Activated CD8-positive, alpha-beta memory T cell treated with anti-CD3 and anti-CD28 coated beads, Interleukin-2, amount 50 U/mL, for 48 hours (primary cell): ENCODE results near the gene PLCL1.

ENCODE experiments used
- DNase-seq: peaks from one replicate; pipeline ENCODE4 v3.0.0-alpha.2; 2020

The PLCL1 gene

DNA sequence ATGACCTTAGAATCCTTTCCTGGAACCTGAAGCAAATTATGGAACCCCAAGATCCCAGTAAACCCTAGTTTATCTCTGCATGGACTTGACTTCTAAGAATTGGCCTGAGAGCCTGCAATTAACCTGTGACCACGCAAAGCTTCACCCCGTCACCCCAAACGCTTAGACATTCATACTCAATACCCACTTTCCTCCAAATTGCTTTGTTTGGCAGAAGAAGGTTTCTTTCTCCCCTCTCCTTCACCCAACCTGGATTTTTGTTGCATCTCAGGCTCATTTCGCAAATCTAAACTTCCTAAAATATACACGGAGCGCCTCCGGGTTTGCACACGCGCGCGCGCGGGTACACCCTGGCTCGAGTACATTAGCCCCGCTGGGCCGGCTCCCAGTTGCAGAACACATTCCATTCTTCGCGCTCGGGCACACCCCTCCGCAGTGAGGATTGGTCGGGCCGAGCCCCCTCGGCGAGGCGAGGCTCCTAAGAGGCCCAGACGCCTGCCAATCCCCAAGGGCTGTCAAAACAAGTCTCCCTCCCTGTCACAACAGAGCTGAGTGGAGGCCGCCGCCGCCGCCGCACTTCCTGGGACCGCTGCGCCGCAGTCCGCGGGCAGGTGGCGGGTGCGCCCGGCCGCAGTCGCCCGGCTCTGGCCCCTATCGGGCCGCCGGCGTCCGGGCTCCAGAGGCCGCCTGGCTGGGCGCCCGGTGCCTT is at the start of gene PLCL1:
PLCL1 (plus strand) TSS at position 545 of the 709 bp plus-strand sequence.
- peak; percentile 88 for DNase-seq

DNA sequence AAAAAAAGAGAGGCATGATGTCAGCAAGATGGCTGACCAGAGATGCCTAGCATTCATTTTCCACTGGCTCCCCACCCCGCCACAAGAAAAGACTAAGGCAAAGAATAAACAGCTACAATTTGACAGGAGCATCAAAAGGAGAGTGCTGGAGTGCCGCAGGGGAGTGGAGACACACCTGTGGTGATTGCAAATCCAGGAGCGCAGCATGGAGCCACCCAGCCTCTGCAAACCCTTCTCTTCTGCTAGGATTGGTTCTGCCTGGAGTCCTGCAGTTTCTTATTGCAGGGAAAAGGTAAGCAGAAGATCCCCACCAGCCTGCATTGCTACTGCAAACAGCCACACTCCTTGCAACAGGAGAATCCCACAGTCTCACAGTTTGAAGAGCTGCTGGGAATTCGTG is 45.4 kb upstream of the PLCL1 start:
- no peak for DNase-seq

DNA sequence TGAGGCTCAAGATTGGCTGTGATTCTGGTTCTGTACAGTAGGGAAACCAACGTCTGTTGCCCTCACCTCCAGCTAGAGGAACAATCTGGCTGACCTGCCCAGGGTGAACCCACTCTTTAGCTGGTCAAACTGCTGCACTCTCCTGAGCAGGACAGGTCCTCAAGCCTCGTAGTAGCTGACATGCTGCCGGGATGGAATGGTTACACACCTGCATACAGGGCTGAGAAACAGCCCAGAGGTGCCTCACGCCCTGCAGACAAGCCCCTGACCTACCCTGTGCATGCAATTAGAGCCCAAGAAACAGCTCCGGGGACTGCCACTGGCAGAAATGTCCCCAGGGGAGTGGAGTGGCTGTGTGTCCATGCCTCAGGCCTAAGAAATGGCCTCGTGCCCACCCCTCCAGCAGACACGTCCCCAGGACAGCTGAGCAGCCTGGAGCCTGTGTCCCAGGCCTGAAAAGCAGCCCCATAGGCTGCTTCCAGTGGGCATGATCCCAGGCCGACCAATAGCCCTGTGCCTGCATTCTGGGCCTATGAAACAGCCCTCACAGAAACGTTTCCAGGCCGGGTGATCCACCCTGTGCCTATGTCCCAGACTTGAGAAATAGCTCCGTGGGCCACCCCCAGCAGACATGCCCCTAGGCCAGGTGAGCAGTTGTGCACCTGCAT is 44.6 kb upstream of the PLCL1 start:
- no peak for DNase-seq

DNA sequence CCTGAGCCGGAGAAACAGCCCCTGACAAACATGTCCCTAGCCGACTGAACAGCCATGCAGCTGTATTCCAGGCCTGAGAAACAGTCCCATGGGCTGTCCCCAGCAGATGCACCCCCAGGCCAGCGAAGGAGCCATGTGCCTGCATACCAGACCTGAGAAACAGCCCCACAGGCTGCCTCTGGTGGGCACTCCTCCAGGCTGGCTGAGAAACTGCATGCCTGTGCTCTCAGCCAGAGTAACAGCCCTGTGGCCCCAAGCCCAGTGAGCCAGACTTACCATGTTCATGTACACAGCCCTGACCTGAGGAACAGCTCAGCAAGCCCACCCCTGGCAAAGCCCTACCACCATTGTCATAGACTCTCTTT is 44.1 kb upstream of the PLCL1 start:
- DNase-seq = no peak

DNA sequence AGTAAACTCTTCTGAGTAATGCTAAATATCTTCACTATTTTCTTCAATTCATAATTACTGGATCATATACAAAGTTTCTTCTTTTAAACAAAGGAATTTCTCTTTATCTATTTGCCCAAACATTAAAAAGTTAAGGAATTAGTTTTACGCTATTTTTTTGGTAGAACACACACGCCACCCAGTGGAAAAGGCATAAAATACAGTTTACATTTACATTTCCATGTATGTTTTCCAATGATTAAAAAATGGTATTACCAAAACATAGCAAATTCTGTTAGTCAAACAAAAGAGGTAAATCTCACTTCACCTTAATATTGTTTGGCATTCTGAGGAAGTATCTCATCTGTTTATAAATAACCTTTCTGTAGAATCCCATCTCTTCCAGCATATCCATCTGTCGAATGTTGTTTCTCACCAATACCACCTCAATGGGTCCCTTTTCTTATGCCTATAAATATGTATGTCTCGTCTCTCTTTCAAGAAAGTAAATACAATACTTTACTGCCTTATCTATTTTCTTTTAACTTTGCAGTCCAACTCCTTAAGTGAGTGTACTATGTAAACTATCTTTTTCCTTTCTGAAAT is 26.5 kb upstream of the PLCL1 start:
- DNase-seq = no peak

DNA sequence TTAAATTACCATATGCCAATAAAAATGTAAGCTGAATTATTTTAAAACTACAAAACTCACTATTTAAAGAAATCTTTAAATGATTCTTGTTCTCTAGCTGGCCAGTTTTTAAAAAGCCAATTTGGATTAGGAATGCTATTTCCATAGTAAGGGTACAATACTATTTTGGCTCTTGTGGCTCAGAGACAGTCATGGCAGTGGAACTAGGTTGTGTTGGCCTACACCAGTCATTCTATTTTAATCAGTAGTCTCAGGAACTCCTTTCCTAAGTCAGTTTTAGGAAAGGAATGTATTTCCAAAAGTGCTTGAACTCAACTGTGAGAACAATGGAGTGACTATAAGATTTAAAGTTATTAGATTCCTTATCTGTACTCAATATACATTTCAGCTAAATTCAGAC is 25.1 kb upstream of the PLCL1 start:
- no peak for DNase-seq

DNA sequence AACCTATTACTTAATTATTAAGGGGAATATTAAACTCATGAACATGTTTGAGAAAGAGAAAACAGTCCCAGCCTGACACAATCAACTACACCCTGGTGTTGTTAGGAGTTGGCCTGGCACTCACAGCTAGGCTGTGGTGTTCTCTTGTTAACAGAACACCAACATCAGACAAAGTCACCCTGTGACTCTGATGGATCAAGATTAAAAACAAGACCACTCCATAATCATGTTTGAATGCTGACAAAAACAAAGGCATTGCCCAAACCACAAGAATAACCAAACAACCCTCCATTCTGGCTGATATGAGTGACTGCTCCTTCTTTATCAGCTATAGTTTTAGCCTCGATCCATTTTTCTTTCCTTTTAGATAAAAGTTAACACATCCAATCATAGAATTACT is 22.3 kb upstream of the PLCL1 start:
- no peak for DNase-seq

DNA sequence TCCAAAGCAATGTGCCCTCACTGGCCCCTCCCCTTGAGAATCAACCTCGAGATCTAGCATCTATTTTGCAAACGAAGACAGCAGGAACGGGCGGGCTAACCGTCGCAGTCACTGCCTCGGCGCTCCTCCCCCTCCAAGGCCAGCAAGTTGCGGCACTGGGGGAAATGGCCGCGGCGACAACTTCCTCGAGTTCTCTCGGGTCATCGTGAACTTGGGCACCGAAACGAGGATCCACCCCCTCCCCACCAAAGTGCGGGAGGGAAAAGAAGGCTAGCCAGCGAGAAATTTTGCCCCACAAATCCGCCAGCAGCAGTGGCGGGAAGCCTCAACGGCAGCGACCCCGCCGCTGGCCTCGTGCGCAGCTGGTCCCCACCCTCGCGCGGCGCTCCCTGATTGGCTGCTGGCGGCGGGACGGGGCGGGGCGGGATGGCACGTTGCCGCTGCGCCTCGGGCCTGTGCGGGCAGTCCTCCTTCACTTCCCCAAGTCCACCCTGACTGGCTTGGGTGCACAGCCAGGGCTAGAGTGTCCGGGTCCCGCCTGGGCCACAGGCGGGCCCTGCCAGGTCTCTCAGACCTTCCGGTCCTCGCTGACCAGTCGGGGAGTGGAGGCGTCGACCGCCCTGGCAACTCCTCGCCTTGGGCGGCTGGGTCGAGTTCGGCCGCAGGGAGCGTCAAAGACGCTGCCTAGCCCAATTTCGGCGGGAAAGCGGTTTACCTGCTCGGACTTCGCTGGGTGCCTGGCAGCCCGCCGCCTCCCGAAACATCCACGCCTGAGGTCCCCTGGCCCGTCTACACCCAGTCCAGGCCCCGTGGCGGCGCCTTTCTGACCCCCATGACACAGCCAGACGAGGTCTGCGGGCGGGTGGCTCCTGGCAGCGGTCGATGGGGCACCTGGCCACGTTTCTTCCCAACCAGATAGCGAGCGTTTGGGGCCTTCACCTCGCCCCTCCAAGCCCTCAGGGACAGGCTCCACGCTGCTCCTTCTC is 19.1 kb upstream of the PLCL1 start, which contains the start of gene BOLL:
BOLL (minus strand) TSS at position 364 of the 986 bp plus-strand sequence. CDS start 3,469 bp downstream, outside the sequence.
- no peak for DNase-seq

DNA sequence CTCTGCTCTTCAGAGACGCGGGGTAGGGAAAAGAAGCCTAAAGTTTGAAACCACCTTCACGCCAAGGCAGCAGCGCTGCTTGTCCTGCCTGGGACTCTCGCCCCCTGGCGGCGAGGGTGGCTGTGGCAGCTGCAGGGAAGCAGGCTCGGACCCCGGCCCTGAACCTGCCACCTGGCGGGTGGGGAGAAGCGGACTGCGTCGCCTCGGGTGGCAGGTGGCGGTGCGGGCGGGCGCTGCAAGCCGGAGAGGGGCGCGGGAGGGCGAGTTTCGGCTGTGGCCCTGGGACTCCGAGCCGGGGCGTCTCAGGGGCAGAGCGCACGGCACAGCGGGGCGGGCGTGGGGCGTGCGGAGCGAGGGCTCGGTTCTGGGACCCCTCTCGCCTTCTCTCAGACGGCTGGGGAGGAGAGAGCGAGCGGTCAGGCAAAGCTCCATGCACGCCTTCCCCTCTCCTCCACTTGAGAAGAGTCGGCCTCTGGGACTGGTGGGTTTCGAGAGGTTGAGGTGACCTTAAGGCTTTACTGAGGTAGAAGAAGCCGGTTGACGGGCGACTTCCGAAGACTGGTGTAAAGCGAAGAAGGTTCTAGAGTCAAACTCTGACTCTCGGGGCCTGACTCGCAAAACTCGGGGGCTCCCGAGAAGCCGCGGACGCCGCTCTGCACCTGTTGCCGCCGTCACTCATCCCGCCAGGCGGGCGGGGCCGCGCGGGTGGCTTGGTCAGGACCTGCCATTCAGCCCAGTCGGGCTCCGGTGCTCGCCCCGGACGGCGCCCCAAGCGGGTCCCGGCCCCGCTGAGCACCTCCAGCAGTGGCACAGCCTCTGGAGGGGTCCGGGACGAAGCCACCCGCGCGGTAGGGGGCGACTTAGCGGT is 18.1 kb upstream of the PLCL1 start:
- peak; percentile 86 for DNase-seq

DNA sequence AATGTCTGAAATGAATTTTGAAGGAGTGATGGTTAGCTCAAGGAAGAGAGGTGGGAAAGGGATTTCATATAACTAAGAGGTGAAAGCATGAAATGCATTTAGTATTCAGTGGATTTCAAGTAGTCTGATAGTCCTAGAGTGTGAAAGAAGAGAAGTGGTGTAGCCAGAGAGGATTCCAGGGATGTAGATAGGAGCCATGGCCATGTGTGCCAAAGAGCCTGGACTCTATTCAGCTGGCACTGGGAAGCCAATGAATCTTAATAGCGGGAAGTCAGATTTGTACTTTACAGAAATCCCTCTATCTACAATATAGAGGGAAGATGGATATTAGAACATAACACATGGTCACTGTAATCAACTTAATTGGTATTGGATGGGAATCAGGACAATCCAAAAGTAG is 10.9 kb upstream of the PLCL1 start:
- DNase-seq = no peak

DNA sequence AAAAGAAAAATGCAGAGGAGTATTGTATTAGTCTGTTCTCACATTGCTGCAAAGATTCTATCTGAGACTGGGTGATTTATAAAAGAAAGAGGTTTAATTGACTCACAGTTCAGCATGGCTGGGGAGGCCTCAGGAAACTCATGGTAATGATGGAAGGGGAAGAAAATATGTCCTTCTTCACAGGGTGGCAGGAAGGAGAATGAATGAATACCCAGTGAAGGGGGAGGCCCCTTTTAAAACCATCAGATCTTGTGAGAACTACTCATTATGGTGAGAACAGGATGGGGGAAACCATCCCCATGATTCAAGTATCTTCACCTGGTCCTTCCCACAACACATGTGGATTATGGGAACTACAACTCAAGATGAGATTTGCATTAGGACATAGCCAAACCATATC is 9.1 kb upstream of the PLCL1 start:
- no peak for DNase-seq

DNA sequence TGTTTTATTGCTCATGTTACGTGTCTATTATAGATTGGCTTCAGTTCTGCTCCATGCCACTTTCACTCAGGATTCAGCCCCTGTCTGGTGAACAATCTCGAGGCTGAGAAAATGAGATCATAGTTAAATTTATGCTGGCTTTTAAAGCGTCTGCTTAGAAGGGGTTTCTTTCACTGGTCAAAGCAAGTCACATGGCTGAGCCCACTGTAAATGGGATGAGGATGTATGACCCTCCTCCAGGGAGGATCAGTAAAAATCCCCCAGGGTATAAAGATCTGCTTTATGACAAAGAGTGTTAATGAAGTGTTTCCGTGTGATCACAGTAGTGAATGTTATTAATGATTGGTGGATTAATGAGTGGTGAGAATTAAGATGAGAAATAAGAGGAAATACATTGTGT is 6.2 kb upstream of the PLCL1 start:
- DNase-seq = no peak

DNA sequence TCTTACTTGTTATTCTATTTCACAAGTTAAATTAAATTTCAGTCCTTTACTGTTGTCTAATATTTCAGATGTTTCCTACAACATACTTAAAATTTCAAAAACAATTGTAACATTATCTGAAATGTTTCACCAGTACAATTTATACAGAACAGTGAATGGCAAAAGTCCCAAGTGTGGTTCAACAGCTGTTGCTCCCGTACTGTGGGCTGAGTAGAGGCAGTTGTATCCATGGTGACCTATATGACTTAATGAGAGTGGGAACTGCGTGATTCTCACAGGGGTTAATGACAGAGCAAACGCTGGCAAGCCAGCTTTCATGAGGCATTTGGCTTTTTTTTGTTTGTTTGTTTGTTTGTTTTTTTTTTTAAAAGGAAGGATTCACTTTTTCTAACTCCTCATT is 5.3 kb upstream of the PLCL1 start:
- DNase-seq = no peak

DNA sequence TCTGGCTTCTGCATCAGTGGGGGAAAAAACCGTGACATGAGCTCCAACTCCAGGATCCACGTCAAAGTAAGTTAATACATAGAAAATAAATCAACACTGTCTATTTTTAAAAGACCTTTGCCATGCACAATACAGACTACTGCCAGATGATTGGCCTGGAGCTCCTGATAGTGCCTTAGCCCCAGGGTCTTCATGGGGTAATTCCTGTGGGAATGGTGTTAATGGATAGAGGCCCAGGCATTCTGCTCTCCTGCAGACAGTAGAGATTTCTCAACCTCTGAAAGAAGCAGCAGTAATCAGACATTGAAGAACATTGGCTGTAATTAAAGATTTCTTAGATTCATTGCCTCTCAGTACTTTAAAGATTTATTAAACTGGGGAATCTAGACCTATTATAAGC is 4.3 kb upstream of the PLCL1 start:
- DNase-seq = no peak

DNA sequence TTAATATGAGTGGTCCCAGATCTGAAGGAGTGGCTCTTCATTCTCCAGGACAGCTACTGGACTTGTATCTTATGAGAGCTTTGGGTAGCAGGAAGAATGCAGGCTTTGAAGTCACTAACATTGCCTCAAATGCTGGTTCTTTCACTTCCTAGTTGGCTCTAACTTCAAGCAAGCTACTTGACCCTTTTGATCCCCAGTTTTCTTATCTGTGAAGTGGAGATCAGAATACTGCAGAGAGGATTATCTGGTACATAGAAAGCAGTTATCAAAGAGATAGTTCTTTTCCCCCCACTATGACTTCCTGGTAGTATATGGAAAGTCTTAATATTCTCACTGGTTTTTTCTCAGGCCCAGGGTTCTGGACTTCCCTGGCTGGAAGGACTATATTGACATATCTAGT is 3.4 kb upstream of the PLCL1 start:
- DNase-seq = no peak

DNA sequence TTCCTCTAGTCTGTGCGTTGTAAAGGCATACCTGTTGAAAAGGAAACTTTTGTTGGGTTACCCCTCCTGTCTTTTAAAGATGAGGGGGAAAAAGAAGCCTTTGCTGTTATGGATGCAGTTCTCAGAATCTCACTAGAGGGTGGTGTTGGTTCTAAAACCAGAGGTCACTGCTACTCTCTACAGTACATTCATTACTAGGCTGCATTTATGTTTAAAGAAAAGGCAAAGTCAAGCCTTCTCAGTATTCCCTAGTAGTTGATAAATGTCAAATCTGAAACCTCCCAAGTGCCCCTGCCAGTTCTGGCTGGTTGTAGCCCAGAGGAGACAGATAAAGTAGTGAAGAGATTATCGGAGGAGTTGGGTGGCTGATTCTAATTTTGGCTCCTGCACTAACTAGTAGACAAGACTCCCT is 1.4 kb upstream of the PLCL1 start:
- no peak for DNase-seq

DNA sequence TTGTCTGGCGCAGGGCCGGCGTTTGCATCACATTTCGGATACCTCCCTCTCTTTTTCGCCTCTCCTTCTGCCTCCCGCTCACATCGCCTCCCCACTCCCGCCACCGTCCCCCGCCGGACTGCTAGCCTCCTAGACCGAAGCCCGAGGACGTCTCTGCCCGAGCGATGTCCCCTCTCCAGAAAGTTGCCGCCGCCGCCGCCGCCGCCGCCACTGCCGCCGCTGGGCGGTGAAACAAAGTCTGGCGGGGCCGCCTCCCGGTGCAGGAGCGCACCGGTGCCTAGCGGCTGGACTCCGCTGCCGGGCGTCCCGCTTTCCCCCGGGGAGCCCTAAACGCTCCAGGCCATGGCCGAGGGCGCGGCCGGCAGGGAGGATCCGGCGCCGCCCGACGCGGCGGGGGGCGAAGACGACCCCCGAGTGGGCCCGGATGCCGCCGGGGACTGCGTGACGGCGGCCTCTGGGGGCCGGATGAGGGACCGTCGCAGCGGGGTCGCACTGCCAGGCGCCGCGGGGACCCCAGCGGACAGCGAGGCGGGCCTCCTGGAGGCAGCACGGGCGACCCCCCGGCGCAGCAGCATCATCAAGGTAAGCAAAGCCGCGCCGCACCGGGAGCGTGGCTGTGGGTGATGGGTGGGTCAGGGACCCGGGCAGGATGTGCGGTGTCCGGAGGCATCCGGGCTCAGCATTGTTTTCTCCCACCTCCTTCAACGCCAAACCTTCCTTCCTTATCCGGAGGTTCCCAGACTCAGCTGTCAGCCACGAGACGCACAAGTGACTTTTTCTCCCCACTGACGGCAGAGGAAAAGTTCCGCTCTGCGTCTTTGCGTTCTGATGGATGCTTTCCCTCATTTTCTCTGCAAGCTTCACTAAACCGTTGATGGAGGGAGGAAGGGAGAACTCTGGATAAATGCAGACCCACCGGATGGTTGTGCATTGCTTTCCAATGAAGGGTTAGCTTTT is 643 bp downstream of the PLCL1 start:
- peak; percentile 73 for DNase-seq

DNA sequence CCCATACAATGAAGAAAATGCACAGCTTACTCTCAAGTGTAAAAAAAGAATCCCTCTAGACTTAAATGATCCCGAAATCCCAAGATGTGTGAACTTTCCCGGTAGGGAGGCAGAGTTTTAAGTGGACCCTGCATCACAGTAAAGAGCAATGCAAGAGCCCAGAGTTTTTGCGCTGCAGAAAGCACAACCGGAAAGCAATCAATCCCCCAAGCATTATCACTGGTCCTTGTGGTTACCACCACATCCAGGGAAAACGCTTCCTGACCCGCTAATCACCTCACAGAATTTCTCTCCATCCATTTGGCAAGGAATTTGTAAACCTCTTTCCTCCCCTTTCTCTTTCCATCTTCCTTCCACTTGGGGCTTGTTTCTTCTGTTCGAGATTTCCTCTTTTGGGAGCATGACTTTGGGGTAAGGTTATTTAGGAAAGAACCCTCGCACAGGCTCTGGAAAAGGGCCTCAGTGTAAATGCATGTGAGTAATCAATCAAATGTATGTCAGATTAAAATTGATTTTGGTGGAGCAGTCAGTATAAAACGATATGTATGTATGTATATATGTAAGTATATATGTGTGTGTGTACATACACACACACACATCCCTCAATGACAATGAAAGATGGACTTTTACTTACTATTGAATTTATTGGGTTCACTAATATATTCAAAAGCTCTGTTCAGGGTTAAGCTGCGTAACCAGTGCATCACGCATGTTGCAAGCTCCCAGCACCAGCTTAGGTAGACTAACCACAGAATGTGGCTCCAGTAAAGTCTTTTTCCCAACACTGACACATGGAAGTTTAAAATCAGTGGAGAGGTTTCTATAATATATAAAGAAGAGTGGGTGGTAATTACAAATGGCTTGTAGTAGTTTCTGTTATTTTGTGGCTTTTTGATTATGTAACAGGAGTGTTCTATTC is 1.6 kb downstream of the PLCL1 start:
- DNase-seq = no peak

DNA sequence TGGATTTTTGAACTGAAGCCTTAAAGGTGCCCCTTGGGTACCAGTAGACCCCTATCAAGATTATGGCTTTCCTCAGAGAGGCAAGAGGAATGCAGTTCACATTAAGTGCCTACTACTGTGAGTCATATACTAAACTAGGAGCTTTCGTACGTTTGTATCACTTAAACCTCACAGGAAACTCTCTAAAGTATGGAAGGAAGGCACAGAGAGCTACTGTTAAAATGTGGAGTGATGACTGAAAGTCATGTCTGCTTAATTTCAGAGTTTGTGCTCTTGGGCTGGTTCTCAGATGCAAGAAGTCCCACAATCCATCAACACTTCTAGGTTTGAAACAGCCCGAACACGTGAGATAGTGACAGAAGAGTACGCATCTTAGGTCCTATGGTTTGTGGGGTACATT is 4.7 kb downstream of the PLCL1 start:
- no peak for DNase-seq

DNA sequence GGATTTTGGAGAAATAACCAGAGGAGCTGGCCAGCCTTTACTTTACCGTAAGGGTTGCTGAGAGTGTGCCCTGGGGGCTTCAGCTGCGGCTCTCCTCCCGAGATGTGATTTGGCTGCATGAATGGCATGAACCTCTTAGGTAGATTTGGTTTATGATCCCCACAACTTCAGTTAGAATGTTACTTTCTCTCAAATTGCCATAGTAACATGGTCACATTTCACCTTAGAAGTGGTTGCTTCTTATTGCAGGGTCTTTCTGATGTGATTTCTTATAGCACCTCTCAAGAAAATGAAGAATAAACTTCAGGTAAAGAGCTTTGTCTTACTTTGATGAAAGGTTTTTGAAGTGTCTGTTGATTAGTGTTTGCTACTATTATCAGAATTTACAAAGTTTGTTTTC is 5.6 kb downstream of the PLCL1 start:
- no peak for DNase-seq
